ENCODE measurements around the gene DYNLRB1. TPM values are rescaled to one million over a fixed set of nuclear protein-coding genes. Genes with fewer than 3 reads are reported as not detected.

The DYNLRB1 gene
- total and polyA plus RNA-seq, 2 of the 13 experiments (the other 11 are each of a cell fraction or from before 2014, with no cell fraction given) = 140 to 244 TPM

DNA sequence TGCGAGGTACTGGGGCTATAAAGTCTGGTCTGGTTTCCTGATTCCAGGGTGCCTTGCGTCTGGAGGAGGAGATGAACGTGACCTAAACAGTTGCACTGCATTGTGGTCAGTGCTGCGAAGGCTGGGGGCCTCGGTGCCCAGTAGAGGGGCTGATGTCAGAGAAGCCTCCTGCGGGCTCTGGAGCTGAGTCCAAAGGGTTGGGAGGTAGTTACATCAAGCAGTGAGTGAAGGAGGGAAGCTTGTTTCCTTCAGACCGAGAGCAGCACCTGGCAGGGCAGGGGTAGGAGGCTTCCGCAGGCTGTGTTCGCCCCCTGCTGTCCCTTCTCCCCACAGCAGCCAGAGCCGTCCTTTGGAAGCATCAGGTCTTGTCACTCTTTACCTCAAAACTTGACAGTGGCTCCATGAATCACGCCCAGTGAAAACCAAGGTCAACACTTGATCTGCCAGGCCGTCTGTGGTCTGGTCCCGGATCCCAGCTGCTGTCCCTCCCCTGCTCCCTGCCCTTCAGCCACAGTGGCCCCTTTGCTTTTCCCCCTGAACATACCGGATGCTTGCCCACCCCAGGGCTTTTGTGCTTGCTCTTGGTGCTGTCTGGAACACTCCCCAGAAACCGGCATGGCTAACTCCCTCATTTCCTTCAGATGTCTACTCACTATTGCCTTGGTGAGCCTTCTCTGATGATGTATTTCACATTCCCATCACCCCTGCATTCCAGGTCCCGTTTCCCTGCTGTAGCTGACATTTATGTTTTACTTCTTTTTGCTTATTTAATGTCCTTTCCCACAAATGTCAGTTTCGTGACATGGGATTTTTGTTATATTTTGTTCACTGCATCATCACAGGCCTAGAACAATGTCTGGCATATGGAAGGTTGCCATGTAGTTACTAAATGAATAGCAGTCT is 7.0 kb downstream of the DYNLRB1 start (continued):
- peak; percentile 34; the same call in 1 of the 2 replicates for TF ChIP-seq HCFC1 (IDR thresholded peaks at IDR 0.05; ENCODE audit: low read depth, low read length)
- TF ChIP-seq, protein P1, sequence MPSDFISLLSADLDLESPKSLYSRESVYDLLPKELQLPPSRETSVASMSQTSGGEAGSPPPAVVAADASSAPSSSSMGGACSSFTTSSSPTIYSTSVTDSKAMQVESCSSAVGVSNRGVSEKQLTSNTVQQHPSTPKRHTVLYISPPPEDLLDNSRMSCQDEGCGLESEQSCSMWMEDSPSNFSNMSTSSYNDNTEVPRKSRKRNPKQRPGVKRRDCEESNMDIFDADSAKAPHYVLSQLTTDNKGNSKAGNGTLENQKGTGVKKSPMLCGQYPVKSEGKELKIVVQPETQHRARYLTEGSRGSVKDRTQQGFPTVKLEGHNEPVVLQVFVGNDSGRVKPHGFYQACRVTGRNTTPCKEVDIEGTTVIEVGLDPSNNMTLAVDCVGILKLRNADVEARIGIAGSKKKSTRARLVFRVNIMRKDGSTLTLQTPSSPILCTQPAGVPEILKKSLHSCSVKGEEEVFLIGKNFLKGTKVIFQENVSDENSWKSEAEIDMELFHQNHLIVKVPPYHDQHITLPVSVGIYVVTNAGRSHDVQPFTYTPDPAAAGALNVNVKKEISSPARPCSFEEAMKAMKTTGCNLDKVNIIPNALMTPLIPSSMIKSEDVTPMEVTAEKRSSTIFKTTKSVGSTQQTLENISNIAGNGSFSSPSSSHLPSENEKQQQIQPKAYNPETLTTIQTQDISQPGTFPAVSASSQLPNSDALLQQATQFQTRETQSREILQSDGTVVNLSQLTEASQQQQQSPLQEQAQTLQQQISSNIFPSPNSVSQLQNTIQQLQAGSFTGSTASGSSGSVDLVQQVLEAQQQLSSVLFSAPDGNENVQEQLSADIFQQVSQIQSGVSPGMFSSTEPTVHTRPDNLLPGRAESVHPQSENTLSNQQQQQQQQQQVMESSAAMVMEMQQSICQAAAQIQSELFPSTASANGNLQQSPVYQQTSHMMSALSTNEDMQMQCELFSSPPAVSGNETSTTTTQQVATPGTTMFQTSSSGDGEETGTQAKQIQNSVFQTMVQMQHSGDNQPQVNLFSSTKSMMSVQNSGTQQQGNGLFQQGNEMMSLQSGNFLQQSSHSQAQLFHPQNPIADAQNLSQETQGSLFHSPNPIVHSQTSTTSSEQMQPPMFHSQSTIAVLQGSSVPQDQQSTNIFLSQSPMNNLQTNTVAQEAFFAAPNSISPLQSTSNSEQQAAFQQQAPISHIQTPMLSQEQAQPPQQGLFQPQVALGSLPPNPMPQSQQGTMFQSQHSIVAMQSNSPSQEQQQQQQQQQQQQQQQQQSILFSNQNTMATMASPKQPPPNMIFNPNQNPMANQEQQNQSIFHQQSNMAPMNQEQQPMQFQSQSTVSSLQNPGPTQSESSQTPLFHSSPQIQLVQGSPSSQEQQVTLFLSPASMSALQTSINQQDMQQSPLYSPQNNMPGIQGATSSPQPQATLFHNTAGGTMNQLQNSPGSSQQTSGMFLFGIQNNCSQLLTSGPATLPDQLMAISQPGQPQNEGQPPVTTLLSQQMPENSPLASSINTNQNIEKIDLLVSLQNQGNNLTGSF (CRISPR knock-in tag; IDR thresholded peaks at IDR 0.05) = no peak
- TF ChIP-seq, protein P2, sequence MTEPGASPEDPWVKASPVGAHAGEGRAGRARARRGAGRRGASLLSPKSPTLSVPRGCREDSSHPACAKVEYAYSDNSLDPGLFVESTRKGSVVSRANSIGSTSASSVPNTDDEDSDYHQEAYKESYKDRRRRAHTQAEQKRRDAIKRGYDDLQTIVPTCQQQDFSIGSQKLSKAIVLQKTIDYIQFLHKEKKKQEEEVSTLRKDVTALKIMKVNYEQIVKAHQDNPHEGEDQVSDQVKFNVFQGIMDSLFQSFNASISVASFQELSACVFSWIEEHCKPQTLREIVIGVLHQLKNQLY (CRISPR knock-in tag; IDR thresholded peaks at IDR 0.05) = no peak
- no peak for TF ChIP-seq ZNF616 (CRISPR knock-in tag; IDR thresholded peaks at IDR 0.05; ENCODE audit: low read depth)
- no peak for TF ChIP-seq MED13 (CRISPR knock-in tag; IDR thresholded peaks at IDR 0.05)
- no peak for TF ChIP-seq SP5 (CRISPR knock-in tag; IDR thresholded peaks at IDR 0.05; ENCODE audit: borderline replicate concordance, low read depth)
- TF ChIP-seq ZNF777 (CRISPR knock-in tag; IDR thresholded peaks at IDR 0.05) = no peak
- TF ChIP-seq, protein P3, sequence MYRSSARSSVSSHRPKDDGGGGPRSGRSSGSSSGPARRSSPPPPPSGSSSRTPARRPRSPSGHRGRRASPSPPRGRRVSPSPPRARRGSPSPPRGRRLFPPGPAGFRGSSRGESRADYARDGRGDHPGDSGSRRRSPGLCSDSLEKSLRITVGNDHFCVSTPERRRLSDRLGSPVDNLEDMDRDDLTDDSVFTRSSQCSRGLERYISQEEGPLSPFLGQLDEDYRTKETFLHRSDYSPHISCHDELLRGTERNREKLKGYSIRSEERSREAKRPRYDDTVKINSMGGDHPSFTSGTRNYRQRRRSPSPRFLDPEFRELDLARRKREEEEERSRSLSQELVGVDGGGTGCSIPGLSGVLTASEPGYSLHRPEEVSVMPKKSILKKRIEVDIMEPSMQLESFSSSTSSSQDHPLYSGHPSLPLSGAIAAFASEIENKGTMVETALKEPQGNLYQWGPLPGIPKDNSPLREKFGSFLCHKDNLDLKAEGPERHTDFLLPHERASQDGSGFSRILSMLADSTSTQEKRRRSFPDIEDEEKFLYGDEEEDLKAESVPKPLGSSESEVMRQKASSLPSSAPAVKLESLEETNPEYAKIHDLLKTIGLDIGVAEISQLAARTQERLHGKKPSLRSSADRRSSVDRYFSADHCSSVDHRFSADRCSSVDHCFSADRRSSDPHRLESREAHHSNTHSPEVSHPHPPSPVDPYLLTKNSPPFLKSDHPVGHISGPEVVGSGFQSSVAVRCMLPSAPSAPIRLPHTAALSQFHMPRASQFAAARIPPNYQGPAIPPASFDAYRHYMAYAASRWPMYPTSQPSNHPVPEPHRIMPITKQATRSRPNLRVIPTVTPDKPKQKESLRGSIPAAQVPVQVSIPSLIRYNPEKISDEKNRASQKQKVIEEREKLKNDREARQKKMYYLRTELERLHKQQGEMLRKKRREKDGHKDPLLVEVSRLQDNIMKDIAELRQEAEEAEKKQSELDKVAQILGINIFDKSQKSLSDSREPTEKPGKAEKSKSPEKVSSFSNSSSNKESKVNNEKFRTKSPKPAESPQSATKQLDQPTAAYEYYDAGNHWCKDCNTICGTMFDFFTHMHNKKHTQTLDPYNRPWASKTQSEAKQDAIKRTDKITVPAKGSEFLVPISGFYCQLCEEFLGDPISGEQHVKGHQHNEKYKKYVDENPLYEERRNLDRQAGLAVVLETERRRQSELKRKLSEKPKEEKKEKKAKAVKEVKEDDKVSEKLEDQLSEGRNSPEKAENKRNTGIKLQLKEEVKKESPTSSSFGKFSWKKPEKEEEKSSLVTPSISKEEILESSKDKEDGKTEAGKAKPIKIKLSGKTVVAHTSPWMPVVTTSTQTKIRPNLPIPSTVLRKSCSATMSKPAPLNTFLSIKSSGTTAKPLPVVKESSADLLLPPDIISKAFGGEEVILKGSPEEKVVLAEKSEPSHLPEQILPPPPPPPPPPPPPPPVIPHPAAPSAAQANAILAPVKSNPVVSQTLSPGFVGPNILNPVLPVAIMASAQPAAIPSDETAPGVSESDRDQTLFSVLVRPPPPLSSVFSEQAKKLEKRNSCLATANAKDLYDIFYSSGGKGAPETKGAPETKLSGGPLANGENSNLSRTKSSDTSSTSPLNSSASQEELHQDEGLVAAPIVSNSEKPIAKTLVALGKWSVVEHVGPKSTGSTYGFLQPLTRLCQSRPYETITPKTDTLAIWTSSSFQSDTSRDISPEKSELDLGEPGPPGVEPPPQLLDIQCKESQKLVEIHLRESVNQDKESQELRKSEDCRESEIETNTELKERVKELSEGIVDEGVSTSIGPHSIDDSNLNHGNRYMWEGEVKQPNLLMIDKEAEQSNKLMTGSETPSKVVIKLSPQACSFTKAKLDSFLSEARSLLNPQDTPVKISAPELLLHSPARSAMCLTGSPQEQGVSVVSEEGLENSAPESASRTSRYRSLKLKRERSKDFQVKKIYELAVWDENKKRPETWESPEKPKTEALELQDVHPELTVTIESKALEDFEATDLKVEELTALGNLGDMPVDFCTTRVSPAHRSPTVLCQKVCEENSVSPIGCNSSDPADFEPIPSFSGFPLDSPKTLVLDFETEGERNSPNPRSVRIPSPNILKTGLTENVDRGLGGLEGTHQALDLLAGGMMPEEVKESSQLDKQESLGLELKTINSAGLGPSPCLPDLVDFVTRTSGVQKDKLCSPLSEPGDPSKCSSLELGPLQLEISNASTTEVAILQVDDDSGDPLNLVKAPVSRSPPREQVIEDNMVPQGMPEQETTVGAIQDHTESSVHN (CRISPR knock-in tag; IDR thresholded peaks at IDR 0.05) = 0 out of 2 replicates have a peak, but pooled peaks have one; percentile 0
- no peak for TF ChIP-seq RBM22 (optimal IDR thresholded peaks at IDR 0.05; ENCODE audit: low read length)
- TF ChIP-seq ETV5 (CRISPR knock-in tag; IDR thresholded peaks at IDR 0.05; ENCODE audit: borderline replicate concordance) = peak; percentile 55; the same call in 1 of the 2 replicates
- no peak for TF ChIP-seq ZNF577 (CRISPR knock-in tag; IDR thresholded peaks at IDR 0.05; ENCODE audit: borderline replicate concordance, low read depth)
- TF ChIP-seq HOMEZ (CRISPR knock-in tag; IDR thresholded peaks at IDR 0.05; ENCODE audit: low read depth) = no peak
- TF ChIP-seq RNF2 (conservative IDR thresholded peaks at IDR 0.05; ENCODE audit: low read depth) = no peak

All from HepG2 (cell line).